Measurements from ENCODE around the gene PCBD2.

Gene PCBD2

GRCh38 chr5:135008556-135008955 is 103.6 kb downstream of the PCBD2 start:
- DNase-seq, result no peak

GRCh38 chr5:135008981-135009735 is 104.2 kb downstream of the PCBD2 start:
- DNase-seq, result no peak

GRCh38 chr5:135009736-135010501 is 105.0 kb downstream of the PCBD2 start:
- DNase-seq, result no peak

- DNase-seq, result no peak
These were observed 105.8 kb downstream of the PCBD2 start for GRCh38 chr5:135010502-135011354.

- no peak for DNase-seq
These were observed 106.6 kb downstream of the PCBD2 start for GRCh38 chr5:135011355-135012032.

GRCh38 chr5:135012033-135012588 is 107.2 kb downstream of the PCBD2 start:
- no peak for DNase-seq

Measured in stimulated activated CD4-positive, alpha-beta T cell treated with anti-CD3 and anti-CD28 coated beads, Interleukin-4, amount 100 ng/mL, for 1 hour (primary cell).